Measurements from ENCODE around the gene PGA5. TPM values are rescaled to one million over a fixed set of nuclear protein-coding genes. Genes with fewer than 3 reads are reported as not detected.

Gene PGA5
- total RNA-seq, 1 experiment from 2014 or later, result not detected

GRCh38 chr11:61280883-61281580 lies 40.1 kb downstream of the PGA5 start:
- no peak for TF ChIP-seq CTCF (IDR thresholded peaks at IDR 0.05; ENCODE audit: unreplicated experiment)
- H3K36me3 Mint-ChIP-seq (ENCODE audit: insufficient read depth, unreplicated experiment), result peaks cover 12% of the 10 kb centered on the region
- no peak for DNase-seq (ENCODE audit: unreplicated experiment)
- H3K27ac Mint-ChIP-seq (ENCODE audit: low read depth, unreplicated experiment), result no peak overlapping the region
- ChIA-PET POLR2A (interaction anchor here (0.7 to 2.0 kb wide), 7 partner anchors 10 to 112 kb away, joined by 3 to 13 read pairs (median 3); partner anchors contain the start of gene TMEM216), CTCF (interaction anchor here (2.3 kb wide), 1 partner anchor 27 kb away, joined by 9 read pairs; no protein-coding TSS in a partner anchor)
- H3K27me3 Mint-ChIP-seq (ENCODE audit: insufficient read depth, unreplicated experiment), result peaks cover 17% of the 10 kb centered on the region
- H3K9me3 Mint-ChIP-seq (ENCODE audit: unreplicated experiment), result peaks cover 7% of the 10 kb centered on the region
- BruUV-seq (replicated peaks), result no TSS peak
- peaks cover 12% of the 10 kb centered on the region for H3K4me1 Mint-ChIP-seq (ENCODE audit: insufficient read depth, unreplicated experiment)
- no peak overlapping the region for H3K4me3 Mint-ChIP-seq (ENCODE audit: unreplicated experiment)
- intact Hi-C loops (cut with micrococcal nuclease), result loop anchor here (1.0 kb wide), 1 partner anchor 27 kb away; no protein-coding TSS in a partner anchor

- intact Hi-C loops (cut with micrococcal nuclease), result no loop called here
- peak; percentile 35 for DNase-seq (ENCODE audit: unreplicated experiment)
- ChIA-PET CTCF (interaction anchor here (0.8 kb wide), 1 partner anchor 104 kb away, joined by 3 read pairs; no protein-coding TSS in a partner anchor), POLR2A (interaction anchor here (0.6 to 2.0 kb wide), 4 partner anchors 15 to 1681 kb away, joined by 3 to 10 read pairs (median 4); no protein-coding TSS in a partner anchor)
- no peak for TF ChIP-seq CTCF (IDR thresholded peaks at IDR 0.05; ENCODE audit: unreplicated experiment)
- peaks cover 17% of the 10 kb centered on the region for H3K27me3 Mint-ChIP-seq (ENCODE audit: insufficient read depth, unreplicated experiment)
- H3K27ac Mint-ChIP-seq (ENCODE audit: low read depth, unreplicated experiment), result no peak overlapping the region
- peaks cover 7% of the 10 kb centered on the region for H3K9me3 Mint-ChIP-seq (ENCODE audit: unreplicated experiment)
- peaks cover 12% of the 10 kb centered on the region for H3K36me3 Mint-ChIP-seq (ENCODE audit: insufficient read depth, unreplicated experiment)
- no TSS peak for BruUV-seq (replicated peaks)
- H3K4me1 Mint-ChIP-seq (ENCODE audit: insufficient read depth, unreplicated experiment), result peaks cover 12% of the 10 kb centered on the region
- no peak overlapping the region for H3K4me3 Mint-ChIP-seq (ENCODE audit: unreplicated experiment)
These were observed 40.7 kb downstream of the PGA5 start for GRCh38 chr11:61281581-61282250.

GRCh38 chr11:61283613-61284012 lies 42.6 kb downstream of the PGA5 start:
- H3K4me3 Mint-ChIP-seq (ENCODE audit: unreplicated experiment), result no peak overlapping the region
- H3K36me3 Mint-ChIP-seq (ENCODE audit: insufficient read depth, unreplicated experiment), result peaks cover 9% of the 10 kb centered on the region
- ChIA-PET CTCF (interaction anchor here (0.7 kb wide), 1 partner anchor 352 kb away, joined by 3 read pairs; no protein-coding TSS in a partner anchor), POLR2A (interaction anchor here (1.0 kb wide), 2 partner anchors 11 to 50 kb away, joined by 3 read pairs; no protein-coding TSS in a partner anchor)
- no peak for TF ChIP-seq CTCF (IDR thresholded peaks at IDR 0.05; ENCODE audit: unreplicated experiment)
- no peak overlapping the region for H3K27ac Mint-ChIP-seq (ENCODE audit: low read depth, unreplicated experiment)
- peaks cover 7% of the 10 kb centered on the region for H3K9me3 Mint-ChIP-seq (ENCODE audit: unreplicated experiment)
- H3K27me3 Mint-ChIP-seq (ENCODE audit: insufficient read depth, unreplicated experiment), result peaks cover 17% of the 10 kb centered on the region
- no peak for DNase-seq (ENCODE audit: unreplicated experiment)
- BruUV-seq (replicated peaks), result no TSS peak
- peaks cover 12% of the 10 kb centered on the region for H3K4me1 Mint-ChIP-seq (ENCODE audit: insufficient read depth, unreplicated experiment)
- intact Hi-C loops (cut with micrococcal nuclease), result no loop called here

GRCh38 chr11:61287338-61287977 lies 46.5 kb downstream of the PGA5 start:
- H3K4me1 Mint-ChIP-seq (ENCODE audit: insufficient read depth, unreplicated experiment), result no peaks in the 10 kb centered on the region
- H3K9me3 Mint-ChIP-seq (ENCODE audit: unreplicated experiment), result no peaks in the 10 kb centered on the region
- DNase-seq (ENCODE audit: unreplicated experiment), result no peak
- POLR2A ChIA-PET, result interaction anchor here (0.8 kb wide), 1 partner anchor 9 kb away, joined by 5 read pairs; no protein-coding TSS in a partner anchor
- no peak overlapping the region for H3K4me3 Mint-ChIP-seq (ENCODE audit: unreplicated experiment)
- H3K27me3 Mint-ChIP-seq (ENCODE audit: insufficient read depth, unreplicated experiment), result peaks cover 24% of the 10 kb centered on the region
- CTCF ChIA-PET, result interaction anchor here (0.6 kb wide), 1 partner anchor 11 kb away, joined by 3 read pairs; no protein-coding TSS in a partner anchor
- no peak overlapping the region for H3K27ac Mint-ChIP-seq (ENCODE audit: low read depth, unreplicated experiment)
- TF ChIP-seq CTCF (IDR thresholded peaks at IDR 0.05; ENCODE audit: unreplicated experiment), result no peak
- intact Hi-C loops (cut with micrococcal nuclease), result no loop called here
- peaks cover 13% of the 10 kb centered on the region for H3K36me3 Mint-ChIP-seq (ENCODE audit: insufficient read depth, unreplicated experiment)
- no TSS peak for BruUV-seq (replicated peaks)

All from MCF 10A (cell line).